Uterus (tissue), 4 donors: ENCODE results near the gene CTTNBP2NL. TPM values are rescaled to one million over a fixed set of nuclear protein-coding genes. Genes with fewer than 3 reads are reported as not detected.
A peak's percentile ranks its signal among the peaks of the same experiment; 100 is the strongest.

Source experiments
- DNase-seq, 2 donors: peaks; one replicate each; pipeline ENCODE4 v3.0.0-alpha.2; 2019 to 2020
- H3K27ac ChIP-seq, 2 donors: fragments of 200-600 bp; sonication (generic); 1 replicate in 1 of 2; 2 replicates in 1 of 2; pipeline ENCODE4 v1.5.1; 2016 to 2018
- H3K27me3 ChIP-seq, 2 donors: fragments of 200-600 bp; sonication (generic); one replicate each; pipeline ENCODE4 v1.5.1; 2018 to 2019; ENCODE audit warnings: control low read depth in 1 of 2
- H3K36me3 ChIP-seq, 2 donors: fragments of 200-600 bp; sonication (generic); one replicate each; pipeline ENCODE4 v1.5.1; 2019; ENCODE audit warnings: control low read depth in 1 of 2
- H3K4me1 ChIP-seq, 2 donors: fragments of 200-600 bp; sonication (generic); one replicate each; pipeline ENCODE4 v1.5.1; 2018 to 2019; ENCODE audit warnings: control low read depth in 1 of 2
- H3K4me3 ChIP-seq, 2 donors: fragments of 200-600 bp; sonication (generic); 1 replicate in 1 of 2; 2 replicates in 1 of 2; pipeline ENCODE4 v1.5.1; 2018 to 2019; ENCODE audit warnings: mild to moderate bottlenecking in 1 of 2
- H3K9me3 ChIP-seq, 2 donors: fragments of 200-600 bp; sonication (generic); one replicate each; pipeline ENCODE4 v1.5.1; 2019; ENCODE audit warnings: control low read depth in 1 of 2
- POLR2A ChIP-seq, 2 donors: fragments of 450-650 bp; IDR thresholded peaks; one replicate each; pipeline ENCODE4 v1.6.1; 2016; ENCODE audit warnings: antibody characterized with exemption in 2 of 2, mild to moderate bottlenecking in 1 of 2, moderate library complexity in 1 of 2
- intact Hi-C: fragments of 100-400 bp; cut with DNase I; formaldehyde crosslinking; loops from one replicate; pipeline ENCODE4 v1.15.1; 2023; ENCODE audit warnings: low total_unique reads
- total RNA-seq, 4 donors: library from RNA; depleted of rRNA in 3 of 4; stranded (reverse); fragments of >200 nt in 3 of 4; gene quantifications; one replicate each; pipeline versions ENCODE4 v1.1.0 to v1.2.4, GENCODE V29; 2014 to 2023
- TF ChIP-seq, protein P1 (sequence below), 4 experiments: fragments of 200-600 bp in 2 of 4; fragments of 450-650 bp in 2 of 4; sonication (generic) in 2 of 4; IDR thresholded peaks; one replicate each; pipeline ENCODE4 v1.5.1; 2016 to 2019; ENCODE audit warnings: antibody characterized with exemption in 4 of 4, mild to moderate bottlenecking in 2 of 4, moderate library complexity in 1 of 4
- donor health status: DM: yes; HTN: yes; CAD: no.

Gene CTTNBP2NL
- total RNA-seq, 4 donors from 2014 or later, result 9.4 to 60.5 (median 15.6) TPM

DNA sequence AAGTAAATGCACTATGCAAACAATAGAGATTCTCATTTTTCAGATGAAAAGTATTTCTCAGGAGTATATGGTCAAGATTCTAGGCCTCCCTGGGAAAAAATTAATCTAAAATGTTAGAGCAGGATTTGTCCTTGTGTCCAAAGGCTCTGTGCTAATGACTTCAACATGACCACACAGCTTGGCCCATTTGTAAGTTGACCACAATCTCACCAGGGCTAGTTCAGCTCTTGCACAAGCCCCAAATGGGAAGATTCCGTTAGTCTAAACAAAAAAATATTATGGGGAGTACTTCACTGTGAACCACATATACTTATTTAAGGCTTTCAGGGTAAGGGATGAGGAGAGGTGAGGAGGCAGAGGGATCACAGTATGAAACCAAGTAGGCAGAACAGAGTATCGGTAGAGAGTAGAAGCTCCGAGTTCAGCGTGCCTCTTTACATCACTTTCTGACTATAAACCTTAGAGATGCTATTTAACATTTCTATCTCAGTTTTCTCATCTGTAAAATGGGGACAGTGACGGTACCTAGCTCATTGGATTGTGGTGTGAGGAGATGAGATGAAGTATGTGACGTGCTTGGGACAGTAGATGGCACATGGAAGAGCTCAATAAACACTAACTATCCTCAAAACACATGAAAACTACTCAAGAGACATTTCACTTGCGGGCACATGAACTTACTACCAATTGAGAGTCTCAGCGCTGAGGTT lies 37.8 kb upstream of the CTTNBP2NL start:
- Histone ChIP-seq H3K4me1 (no peaks in the 10 kb centered on the region), H3K36me3 (no peaks in the 10 kb centered on the region), H3K9me3 (no peaks in the 10 kb centered on the region), H3K27me3 (no peaks in the 10 kb centered on the region), H3K27ac (peak overlapping the region; percentile 85 to 92), H3K4me3 (no peak overlapping the region)
- TF ChIP-seq POLR2A (IDR thresholded peaks at IDR 0.05), result no peak
- TF ChIP-seq, protein P1, sequence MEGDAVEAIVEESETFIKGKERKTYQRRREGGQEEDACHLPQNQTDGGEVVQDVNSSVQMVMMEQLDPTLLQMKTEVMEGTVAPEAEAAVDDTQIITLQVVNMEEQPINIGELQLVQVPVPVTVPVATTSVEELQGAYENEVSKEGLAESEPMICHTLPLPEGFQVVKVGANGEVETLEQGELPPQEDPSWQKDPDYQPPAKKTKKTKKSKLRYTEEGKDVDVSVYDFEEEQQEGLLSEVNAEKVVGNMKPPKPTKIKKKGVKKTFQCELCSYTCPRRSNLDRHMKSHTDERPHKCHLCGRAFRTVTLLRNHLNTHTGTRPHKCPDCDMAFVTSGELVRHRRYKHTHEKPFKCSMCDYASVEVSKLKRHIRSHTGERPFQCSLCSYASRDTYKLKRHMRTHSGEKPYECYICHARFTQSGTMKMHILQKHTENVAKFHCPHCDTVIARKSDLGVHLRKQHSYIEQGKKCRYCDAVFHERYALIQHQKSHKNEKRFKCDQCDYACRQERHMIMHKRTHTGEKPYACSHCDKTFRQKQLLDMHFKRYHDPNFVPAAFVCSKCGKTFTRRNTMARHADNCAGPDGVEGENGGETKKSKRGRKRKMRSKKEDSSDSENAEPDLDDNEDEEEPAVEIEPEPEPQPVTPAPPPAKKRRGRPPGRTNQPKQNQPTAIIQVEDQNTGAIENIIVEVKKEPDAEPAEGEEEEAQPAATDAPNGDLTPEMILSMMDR (IDR thresholded peaks at IDR 0.05), result no peak
- intact Hi-C loops, result no loop called here
- no peak for DNase-seq

DNA sequence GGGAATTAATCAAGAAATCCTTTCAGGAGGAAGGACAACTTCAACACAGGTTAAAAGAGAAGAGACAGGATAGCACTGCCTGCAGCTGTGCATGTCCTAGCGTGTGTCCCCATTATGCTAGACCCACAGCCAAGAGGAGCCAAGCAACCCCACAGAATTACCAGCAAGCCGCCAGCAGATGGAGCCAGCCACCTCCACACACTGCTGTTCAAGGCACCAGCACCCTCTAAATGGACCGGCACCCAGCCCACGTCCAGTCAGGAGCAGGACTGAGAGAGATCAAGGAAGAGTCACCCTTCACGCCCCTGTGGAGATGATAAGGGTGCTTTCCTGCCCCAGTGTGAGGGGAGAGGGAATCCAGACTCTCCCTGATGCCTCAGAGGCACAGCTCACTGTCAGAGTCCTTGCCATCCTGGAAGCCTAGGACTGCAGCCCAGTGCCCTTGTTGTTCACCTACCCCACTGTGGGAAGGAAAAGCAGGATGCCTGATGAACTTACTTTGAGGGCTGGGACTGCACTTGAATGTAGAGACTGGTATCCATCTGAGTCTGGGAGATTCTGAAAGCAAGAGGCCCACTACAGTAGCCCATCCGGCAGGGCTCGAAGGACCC lies 37.1 kb upstream of the CTTNBP2NL start:
- intact Hi-C loops, result no loop called here

DNA sequence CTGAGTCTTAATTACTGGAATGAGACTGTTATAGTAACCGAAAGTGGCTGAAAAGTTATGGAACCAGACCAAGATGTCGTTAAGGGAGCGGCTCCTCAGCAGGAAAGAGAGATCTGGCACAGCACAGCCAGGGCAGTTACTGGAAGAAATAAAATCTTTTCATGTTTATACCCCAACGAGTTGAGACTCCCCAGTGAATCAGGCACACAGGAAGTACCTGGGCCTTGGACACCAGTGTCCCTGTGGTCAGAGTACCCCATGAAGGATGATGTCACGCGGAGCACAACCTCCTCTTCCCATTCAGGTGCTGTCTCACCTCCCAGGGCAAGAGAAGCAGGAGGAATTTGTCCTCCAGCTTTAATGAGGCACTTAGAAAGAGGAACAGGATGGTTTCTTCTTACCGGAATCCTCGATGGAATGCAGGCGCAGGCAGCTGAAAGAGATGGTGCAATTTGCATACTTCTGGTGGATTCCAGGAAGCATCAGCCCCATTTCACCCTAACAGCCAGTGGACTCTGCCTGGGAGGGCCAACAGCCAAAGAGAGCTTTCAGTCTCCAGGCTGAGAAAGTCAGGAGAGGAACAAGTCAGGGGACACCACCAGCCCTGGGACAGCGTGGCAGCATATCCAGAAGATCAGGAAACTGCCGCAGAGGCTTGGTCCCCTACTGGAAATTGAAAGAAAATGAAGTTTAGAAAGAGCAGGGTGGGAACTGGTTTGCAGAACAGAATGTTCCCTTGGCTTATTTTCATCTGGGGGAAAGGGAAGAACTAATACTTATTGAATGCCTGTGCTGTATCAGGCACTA lies 35.9 kb upstream of the CTTNBP2NL start:
- Histone ChIP-seq H3K4me1 (no peaks in the 10 kb centered on the region), H3K36me3 (no peaks in the 10 kb centered on the region), H3K9me3 (no peaks in the 10 kb centered on the region), H3K27ac (peak overlapping the region; percentile 85 to 92), H3K27me3 (no peaks in the 10 kb centered on the region), H3K4me3 (peak overlapping the region; percentile 7 to 29)
- peak; percentile 76 to 77 for DNase-seq
- TF ChIP-seq, protein P1 (IDR thresholded peaks at IDR 0.05), result peak in 2 of 4 experiments; percentile 16 to 30
- peak in 1 of 2 donors; percentile 26 for TF ChIP-seq POLR2A (IDR thresholded peaks at IDR 0.05)
- intact Hi-C loops, result no loop called here

More for the DNA sequence above, 37.1 kb upstream of the CTTNBP2NL start:
- no peaks in the 10 kb centered on the region for H3K9me3 ChIP-seq
- peak overlapping the region in 1 of 2 donors; percentile 7 for H3K4me3 ChIP-seq
- no peaks in the 10 kb centered on the region for H3K4me1 ChIP-seq
- peak overlapping the region; percentile 85 to 92 for H3K27ac ChIP-seq
- H3K27me3 ChIP-seq, result no peaks in the 10 kb centered on the region
- peak; percentile 83 to 84 for DNase-seq
- TF ChIP-seq, protein P1 (IDR thresholded peaks at IDR 0.05), result peak; percentile 68 to 78 (median 74)
- no peak for TF ChIP-seq POLR2A (IDR thresholded peaks at IDR 0.05)
- H3K36me3 ChIP-seq, result no peaks in the 10 kb centered on the region

DNA sequence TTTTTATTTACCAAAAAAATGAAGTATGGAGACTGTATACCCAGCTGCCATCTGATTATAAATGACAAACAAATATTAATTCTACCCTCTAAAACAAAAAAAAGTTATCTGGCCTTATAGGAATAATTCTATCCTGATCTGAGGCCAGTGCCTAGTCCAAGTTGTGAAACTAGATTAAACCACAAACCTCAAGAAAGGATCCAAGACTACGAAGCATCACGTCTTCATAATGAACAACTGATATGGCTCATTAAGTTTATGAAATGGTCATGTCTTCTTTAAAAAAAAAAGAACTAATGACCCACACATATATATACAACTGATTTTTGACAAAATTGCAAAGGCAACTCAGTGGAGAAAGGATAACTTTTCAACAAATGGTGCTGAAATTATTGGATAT lies 32.4 kb upstream of the CTTNBP2NL start:
- H3K4me1 ChIP-seq, result no peaks in the 10 kb centered on the region
- no peaks in the 10 kb centered on the region for H3K27me3 ChIP-seq
- intact Hi-C loops, result no loop called here
- no peaks in the 10 kb centered on the region for H3K9me3 ChIP-seq
- no peak for DNase-seq
- no peak overlapping the region for H3K27ac ChIP-seq
- no peaks in the 10 kb centered on the region for H3K36me3 ChIP-seq
- H3K4me3 ChIP-seq, result no peak overlapping the region
- TF ChIP-seq, protein P1 (IDR thresholded peaks at IDR 0.05), result no peak
- no peak for TF ChIP-seq POLR2A (IDR thresholded peaks at IDR 0.05)
